Measurements from ENCODE around the gene MTSS2. TPM values are rescaled to one million over a fixed set of nuclear protein-coding genes. Genes with fewer than 3 reads are reported as not detected.
A peak's percentile ranks its signal among the peaks of the same experiment; 100 is the strongest.

Gene MTSS2
- total and polyA plus RNA-seq, 2 donors from 2014 or later, result 19.2 to 33.0 TPM

- TF ChIP-seq CTCF (IDR thresholded peaks at IDR 0.05; ENCODE audit: borderline replicate concordance, extremely low read depth, insufficient read depth), result no peak
- peak overlapping the region in 1 of 3 donors; percentile 53 for H3K9ac ChIP-seq (ENCODE audit: low read length in 3 of 3)
- no peaks in the 10 kb centered on the region for H3K27me3 ChIP-seq (ENCODE audit: control insufficient read depth, insufficient read depth, low read length)
- H3K9me3 ChIP-seq (ENCODE audit: control insufficient read depth in 2 of 3, insufficient read depth in 1 of 3, low read length in 3 of 3), result no peaks in the 10 kb centered on the region
- intact Hi-C loops (cut with DNase I), result no loop called here
- H3K36me3 ChIP-seq (ENCODE audit: control insufficient read depth in 2 of 3, insufficient read depth in 3 of 3, low read length in 3 of 3), result no peaks in the 10 kb centered on the region
- H3K4me3 ChIP-seq (ENCODE audit: low read length in 3 of 3), result no peak overlapping the region
- DNase-seq (peak in 1 of 5 donors; percentile 29), FAIRE-seq (no peak)
- peak overlapping the region; percentile 87 to 91 for H3K27ac ChIP-seq (ENCODE audit: low read depth in 2 of 2, low read length in 2 of 2)
- H3K4me1 ChIP-seq (ENCODE audit: control insufficient read depth in 2 of 3, insufficient read depth in 2 of 3, low read depth in 1 of 3, low read length in 3 of 3), result peaks cover 7 to 62% (median 44%) of the 10 kb centered on the region in 3 donors
Observed at GRCh38 chr16:70709457-70709856, 23.6 kb upstream of the MTSS2 start.

- H3K4me1 ChIP-seq (ENCODE audit: control insufficient read depth in 2 of 3, insufficient read depth in 2 of 3, low read depth in 1 of 3, low read length in 3 of 3), result peaks cover 5 to 59% (median 46%) of the 10 kb centered on the region in 3 donors
- intact Hi-C loops (cut with DNase I), result no loop called here
- peak overlapping the region in 1 of 2 donors; percentile 91 for H3K27ac ChIP-seq (ENCODE audit: low read depth in 2 of 2, low read length in 2 of 2)
- DNase-seq (peak in 1 of 5 donors; percentile 68), FAIRE-seq (no peak)
- no peaks in the 10 kb centered on the region for H3K27me3 ChIP-seq (ENCODE audit: control insufficient read depth, insufficient read depth, low read length)
- no peak overlapping the region for H3K4me3 ChIP-seq (ENCODE audit: low read length in 3 of 3)
- H3K9me3 ChIP-seq (ENCODE audit: control insufficient read depth in 2 of 3, insufficient read depth in 1 of 3, low read length in 3 of 3), result no peaks in the 10 kb centered on the region
- no peak for TF ChIP-seq CTCF (IDR thresholded peaks at IDR 0.05; ENCODE audit: borderline replicate concordance, extremely low read depth, insufficient read depth)
- H3K36me3 ChIP-seq (ENCODE audit: control insufficient read depth in 2 of 3, insufficient read depth in 3 of 3, low read length in 3 of 3), result no peaks in the 10 kb centered on the region
- H3K9ac ChIP-seq (ENCODE audit: low read length in 3 of 3), result no peak overlapping the region
Observed at GRCh38 chr16:70708366-70709246, 22.8 kb upstream of the MTSS2 start.

- H3K27me3 ChIP-seq (ENCODE audit: control insufficient read depth, insufficient read depth, low read length), result no peaks in the 10 kb centered on the region
- TF ChIP-seq CTCF (IDR thresholded peaks at IDR 0.05; ENCODE audit: borderline replicate concordance, extremely low read depth, insufficient read depth), result no peak
- H3K9ac ChIP-seq (ENCODE audit: low read length in 3 of 3), result no peak overlapping the region
- no peak overlapping the region for H3K4me3 ChIP-seq (ENCODE audit: low read length in 3 of 3)
- DNase-seq, result peak in 4 of 5 donors; percentile 79 to 89 (median 84)
- no peaks in the 10 kb centered on the region for H3K9me3 ChIP-seq (ENCODE audit: control insufficient read depth in 2 of 3, insufficient read depth in 1 of 3, low read length in 3 of 3)
- H3K4me1 ChIP-seq (ENCODE audit: control insufficient read depth in 2 of 3, insufficient read depth in 2 of 3, low read depth in 1 of 3, low read length in 3 of 3), result peaks cover 5 to 61% (median 56%) of the 10 kb centered on the region in 3 donors
- H3K27ac ChIP-seq (ENCODE audit: low read depth in 2 of 2, low read length in 2 of 2), result peak overlapping the region; percentile 76 to 81
- H3K36me3 ChIP-seq (ENCODE audit: control insufficient read depth in 2 of 3, insufficient read depth in 3 of 3, low read length in 3 of 3), result no peaks in the 10 kb centered on the region
- no peak for FAIRE-seq
- intact Hi-C loops (cut with DNase I), result no loop called here
Observed at GRCh38 chr16:70706948-70707465, 21.2 kb upstream of the MTSS2 start.

Measured in kidney (tissue), 14 donors.